Common myeloid progenitor, CD34-positive (primary cell): ENCODE data around the gene PTPRN2.

ENCODE experiments used
- CTCF ChIA-PET: fragments of 350-600 bp; sonication (Branson Sonifier 250); formaldehyde crosslinking; loops from one replicate; lab custom pipeline; 2021; ENCODE audit warnings: antibody characterized with exemption; lab: Charles Lee
- POLR2A ChIA-PET: fragments of 350-600 bp; sonication (Branson Sonifier 250); formaldehyde crosslinking; loops from one replicate; lab custom pipeline; 2021; ENCODE audit warnings: antibody characterized with exemption; lab: Charles Lee
- DNase-seq, 3 donors: peaks; one replicate each; pipeline versions ENCODE4 v3.0.0 to v3.0.0-alpha.2; 2013
- H3K27ac ChIP-seq, 2 experiments: 1 replicate in 1 of 2; 2 replicates in 1 of 2; pipeline ENCODE4 v1.7.0; 2013; ENCODE audit warnings: inconsistent platforms in 2 of 2, low read length in 2 of 2, mild to moderate bottlenecking in 2 of 2, low read depth in 1 of 2, moderate library complexity in 1 of 2; ENCODE audit not compliant: severe bottlenecking in 2 of 2, insufficient read depth in 1 of 2, poor library complexity in 1 of 2
- H3K27me3 ChIP-seq, 5 experiments: replicated peaks in 2 of 5; 1 replicate in 3 of 5; 2 replicates in 2 of 5; pipeline versions ENCODE4 v1.6.1 to v1.7.0; 2013; ENCODE audit warnings: low read length in 4 of 5, mild to moderate bottlenecking in 2 of 5, moderate library complexity in 2 of 5, inconsistent platforms in 1 of 5; ENCODE audit not compliant: insufficient read depth in 5 of 5, control insufficient read depth in 4 of 5
- H3K36me3 ChIP-seq, 4 experiments: 1 replicate in 2 of 4; 2 replicates in 2 of 4; pipeline versions ENCODE4 v1.6.1 to v1.7.0; 2013; ENCODE audit warnings: low read length in 3 of 4, control low read depth in 1 of 4, mild to moderate bottlenecking in 1 of 4; ENCODE audit not compliant: control insufficient read depth in 4 of 4, insufficient read depth in 4 of 4
- H3K4me1 ChIP-seq, 4 experiments: 1 replicate in 3 of 4; 2 replicates in 1 of 4; pipeline versions ENCODE4 v1.6.1 to v1.7.1; 2013; ENCODE audit warnings: low read length in 3 of 4, mild to moderate bottlenecking in 3 of 4, control low read depth in 1 of 4, inconsistent platforms in 1 of 4, moderate library complexity in 1 of 4; ENCODE audit not compliant: control insufficient read depth in 4 of 4, insufficient read depth in 4 of 4; ENCODE audit errors: control extremely low read depth in 1 of 4
- H3K4me3 ChIP-seq, 7 experiments: 1 replicate in 4 of 7; 2 replicates in 3 of 7; pipeline versions ENCODE4 v1.5.1 to v1.7.0; 2013; ENCODE audit warnings: mild to moderate bottlenecking in 7 of 7, low read length in 6 of 7, moderate library complexity in 6 of 7, inconsistent platforms in 2 of 7, low read depth in 2 of 7, control low read depth in 1 of 7; ENCODE audit not compliant: insufficient read depth in 4 of 7, control insufficient read depth in 1 of 7; ENCODE audit errors: extremely low read depth in 1 of 7
- H3K9me3 ChIP-seq, 5 experiments: 1 replicate in 4 of 5; 2 replicates in 1 of 5; pipeline versions ENCODE4 v1.6.1 to v1.7.1; 2013; ENCODE audit warnings: low read length in 4 of 5, mild to moderate bottlenecking in 2 of 5, inconsistent platforms in 1 of 5, low read depth in 1 of 5, moderate library complexity in 1 of 5; ENCODE audit not compliant: control insufficient read depth in 4 of 5, insufficient read depth in 2 of 5; ENCODE audit errors: control extremely low read depth in 1 of 5
- WGBS: methylation state at CpG from one replicate; pipeline ENCODE4 v1.1.5; 2013; ENCODE audit not compliant: insufficient coverage; 5-methylcytosine and 5-hydroxymethylcytosine counted together

The PTPRN2 gene

GRCh38 chr7:158072991-158073730 lies 514.5 kb downstream of the PTPRN2 start:
- Histone ChIP-seq H3K36me3 (no peaks in the 10 kb centered on the region), H3K4me3 (no peak overlapping the region), H3K27me3 (no peaks in the 10 kb centered on the region), H3K27ac (no peak overlapping the region), H3K9me3 (peaks cover 0 to 4% (median 0%) of the 10 kb centered on the region in 5 experiments), H3K4me1 (no peaks in the 10 kb centered on the region)
- 91% methylated on average over 12 of the region's 18 CpGs for WGBS
- ChIA-PET POLR2A (no interaction called here), CTCF (no interaction called here)
- no peak for DNase-seq

DNA sequence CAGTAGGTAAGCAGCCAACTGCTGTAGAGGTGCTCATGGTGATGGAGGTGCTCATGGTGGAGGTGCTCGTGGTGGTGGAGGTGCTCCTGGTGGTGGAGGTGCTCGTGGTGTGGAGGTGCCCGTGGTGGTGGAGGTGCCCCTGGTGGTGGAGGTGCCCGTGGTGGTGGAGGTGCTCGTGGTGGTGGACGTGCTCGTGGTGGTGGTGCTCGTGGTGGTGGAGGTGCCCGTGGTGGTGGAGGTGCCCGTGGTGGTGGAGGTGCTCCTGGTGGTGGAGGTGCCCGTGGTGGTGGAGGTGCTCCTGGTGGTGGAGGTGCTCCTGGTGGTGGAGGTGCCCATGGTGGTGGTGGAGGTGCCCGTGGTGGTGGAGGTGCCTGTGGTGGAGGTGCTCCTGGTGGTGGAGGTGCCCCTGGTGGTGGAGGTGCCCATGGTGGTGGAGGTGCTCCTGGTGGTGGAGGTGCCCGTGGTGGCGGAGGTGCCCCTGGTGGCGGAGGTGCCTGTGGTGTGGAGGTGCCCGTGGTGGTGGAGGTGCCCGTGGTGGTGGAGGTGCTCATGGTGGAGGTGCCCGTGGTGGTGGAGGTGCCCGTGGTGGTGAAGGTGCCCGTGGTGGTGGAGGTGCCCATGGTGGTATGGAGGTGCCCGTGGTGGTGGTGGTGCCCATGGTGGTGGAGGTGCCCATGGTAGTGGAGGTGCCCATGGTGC lies 517.3 kb downstream of the PTPRN2 start:
- Histone ChIP-seq H3K27ac (no peak overlapping the region), H3K4me3 (no peak overlapping the region), H3K36me3 (no peaks in the 10 kb centered on the region), H3K27me3 (no peaks in the 10 kb centered on the region), H3K4me1 (no peaks in the 10 kb centered on the region), H3K9me3 (peaks cover 0 to 4% (median 0%) of the 10 kb centered on the region in 5 experiments)
- 97% methylated on average over 13 of the region's 21 CpGs for WGBS
- POLR2A ChIA-PET: no interaction called here
- DNase-seq: no peak
- CTCF ChIA-PET: no interaction called here

DNA sequence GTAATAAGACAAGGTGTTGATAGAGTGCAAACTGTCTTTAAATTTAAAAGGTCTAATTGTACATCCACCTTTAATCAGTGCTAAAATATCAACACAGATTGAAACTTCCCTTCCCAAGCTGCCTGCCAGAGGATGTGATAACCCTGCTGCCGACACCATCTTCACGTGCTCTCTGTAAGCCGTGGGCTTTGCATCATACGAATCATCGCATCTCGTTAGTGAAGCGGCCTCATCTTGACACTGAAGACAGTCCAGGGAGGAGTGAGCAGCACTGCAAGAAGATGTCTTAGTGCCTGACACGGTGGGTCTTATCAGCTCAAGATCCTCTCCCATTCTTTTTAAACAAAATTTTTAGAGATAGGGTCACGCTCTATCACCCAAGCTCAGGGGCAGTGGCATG lies 518.8 kb downstream of the PTPRN2 start:
- H3K9me3 ChIP-seq: peaks cover 0 to 2% (median 0%) of the 10 kb centered on the region in 5 experiments
- H3K36me3 ChIP-seq: no peaks in the 10 kb centered on the region
- no peak overlapping the region for H3K27ac ChIP-seq
- 97% methylated on average over 9 of the region's 9 CpGs for WGBS
- CTCF ChIA-PET: no interaction called here
- no peak overlapping the region for H3K4me3 ChIP-seq
- no peaks in the 10 kb centered on the region for H3K27me3 ChIP-seq
- POLR2A ChIA-PET: no interaction called here
- DNase-seq: no peak
- no peaks in the 10 kb centered on the region for H3K4me1 ChIP-seq

DNA sequence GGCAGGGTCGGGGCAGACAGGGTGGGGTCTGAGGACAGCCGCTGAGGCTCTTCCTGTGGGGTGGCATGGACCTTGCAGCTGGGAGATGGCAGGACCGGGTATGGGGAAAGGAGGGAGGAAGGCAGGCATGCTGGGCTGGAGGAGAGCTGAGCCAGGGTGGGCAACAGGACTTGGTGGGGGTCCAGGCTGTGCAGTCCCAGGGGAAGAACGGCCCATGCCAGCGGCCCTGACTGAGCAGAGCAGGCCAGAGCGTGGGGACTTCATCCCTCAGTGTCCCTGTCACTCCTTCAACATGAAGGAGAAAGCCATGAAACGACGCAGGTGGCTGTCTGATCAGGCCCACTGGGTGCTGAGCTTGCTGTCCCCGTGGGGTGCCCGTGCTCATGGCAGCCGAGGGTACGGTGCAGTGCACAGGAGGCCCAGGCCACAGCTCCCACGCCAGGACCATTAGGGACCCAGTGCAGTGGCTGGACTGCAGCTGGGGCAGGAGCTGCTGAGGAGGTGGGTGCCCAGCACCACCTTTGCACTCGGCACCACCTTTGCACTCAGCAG lies 519.6 kb downstream of the PTPRN2 start:
- CTCF ChIA-PET: no interaction called here
- peaks cover 0 to 2% (median 0%) of the 10 kb centered on the region in 5 experiments for H3K9me3 ChIP-seq
- no peaks in the 10 kb centered on the region for H3K27me3 ChIP-seq
- POLR2A ChIA-PET: no interaction called here
- no peak for DNase-seq
- H3K36me3 ChIP-seq: no peaks in the 10 kb centered on the region
- H3K4me1 ChIP-seq: no peaks in the 10 kb centered on the region
- H3K4me3 ChIP-seq: no peak overlapping the region
- WGBS: 94% methylated on average over 14 of the region's 14 CpGs
- H3K27ac ChIP-seq: no peak overlapping the region

GRCh38 chr7:158067219-158067930 lies 520.2 kb downstream of the PTPRN2 start:
- no peaks in the 10 kb centered on the region for H3K36me3 ChIP-seq
- ChIA-PET CTCF (no interaction called here), POLR2A (no interaction called here)
- H3K27me3 ChIP-seq: no peaks in the 10 kb centered on the region
- no peak overlapping the region for H3K4me3 ChIP-seq
- WGBS: 95% methylated on average over 27 of the region's 28 CpGs
- H3K27ac ChIP-seq: no peak overlapping the region
- DNase-seq: no peak
- peaks cover 0 to 2% (median 0%) of the 10 kb centered on the region in 5 experiments for H3K9me3 ChIP-seq
- H3K4me1 ChIP-seq: no peaks in the 10 kb centered on the region

- no peaks in the 10 kb centered on the region for H3K4me1 ChIP-seq
- DNase-seq: no peak
- no peaks in the 10 kb centered on the region for H3K36me3 ChIP-seq
- H3K27ac ChIP-seq: no peak overlapping the region
- 100% methylated on average over 3 of the region's 4 CpGs for WGBS
- H3K27me3 ChIP-seq: no peaks in the 10 kb centered on the region
- no peak overlapping the region for H3K4me3 ChIP-seq
- H3K9me3 ChIP-seq: peaks cover 0 to 10% (median 6%) of the 10 kb centered on the region in 5 experiments
- ChIA-PET POLR2A (no interaction called here), CTCF (no interaction called here)
Observed at GRCh38 chr7:158066085-158066484, 521.5 kb downstream of the PTPRN2 start.
